H1 (cell line): ENCODE results near the gene EHBP1. TPM values are rescaled to one million over a fixed set of nuclear protein-coding genes. Genes with fewer than 3 reads are reported as not detected.

Experiments used
- BACH1 ChIP-seq: IDR thresholded peaks from 2 replicates; pipeline ENCODE4 v1.6.1; 2012; ENCODE audit warnings: low read length, improper control_type of control experiment
- CEBPB ChIP-seq: IDR thresholded peaks from 2 replicates; pipeline ENCODE4 v1.6.1; 2012; ENCODE audit warnings: low read depth, low read length
- CHD7 ChIP-seq: fragments of 300-600 bp; sonication (generic); IDR thresholded peaks from 2 replicates; pipeline ENCODE4 v1.7.1; 2012; ENCODE audit warnings: low read length, moderate library complexity, mild to moderate bottlenecking, inconsistent platforms; ENCODE audit not compliant: insufficient replicate concordance
- polyA plus RNA-seq, 7 experiments: library from polyadenylated mRNA; depleted of rRNA in 3 of 7; stranded (reverse) in 5 of 7; unstranded in 2 of 7; fragments of >200 nt in 5 of 7; fragments of 200-250 nt in 2 of 7; gene quantifications; 1 replicate in 5 of 7; 2 replicates in 1 of 7; 4 replicates in 1 of 7; pipeline versions ENCODE4 v1.2.1 to v1.2.3, GENCODE V29; 2011 to 2013; ENCODE audit warnings: missing spikeins in 2 of 7, mixed read lengths in 2 of 7
- total RNA-seq: library from RNA; stranded (reverse); fragmentation: NEBNext Ultra II Directional; extraction: Animal tissue kit (Norgen Biotek cat#: 25700); gene quantifications from 2 replicates; pipeline ENCODE4 v1.2.1, GENCODE V29; 2021

The EHBP1 gene
- total and polyA plus RNA-seq, 2 of the 8 experiments (the other 6 are each of a cell fraction or from before 2014, with no cell fraction given) = 12.0 to 64.1 TPM

DNA sequence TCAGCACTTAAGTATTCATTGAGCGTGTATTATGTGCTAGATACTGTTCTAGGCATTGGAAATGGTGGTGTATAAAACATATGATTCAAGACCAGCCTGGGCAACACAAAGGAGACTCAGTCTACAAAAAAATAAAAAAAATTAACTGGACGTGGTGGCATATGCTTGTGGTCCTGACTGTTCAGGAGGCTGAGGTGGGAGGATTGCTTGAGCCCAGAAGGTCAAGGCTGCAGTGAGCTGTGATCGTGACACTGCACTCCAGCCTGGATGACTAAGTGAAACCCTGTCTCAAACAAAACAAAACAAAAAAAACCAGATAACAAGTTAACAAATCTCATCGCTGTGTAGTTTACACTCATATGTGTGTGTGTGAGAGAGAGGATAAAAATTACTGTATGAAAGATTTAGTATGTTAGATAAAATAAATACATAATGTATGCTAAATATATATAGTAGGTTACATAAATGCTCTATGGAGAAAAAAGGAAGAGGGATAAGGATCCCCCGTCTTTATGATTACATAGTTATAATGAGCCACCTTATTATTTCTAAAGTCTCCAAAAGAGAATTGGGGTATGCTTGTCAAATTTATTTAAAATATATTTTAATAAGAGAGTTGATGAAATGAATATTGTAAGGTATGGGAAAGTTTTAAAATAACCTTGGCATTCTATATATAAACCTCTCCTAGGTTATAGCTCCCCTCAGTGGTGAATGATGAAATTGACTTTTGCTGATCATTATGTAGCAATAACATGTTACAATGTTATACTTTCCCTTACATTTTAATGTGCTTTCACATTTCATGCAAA, 69.2 kb downstream of the EHBP1 start (continued):
- TF ChIP-seq CHD7 (peak; percentile 55), BACH1 (peak; percentile 69), CEBPB (peak; percentile 78; the same call in 1 of the 2 replicates)
- TF ChIP-seq, all 59 proteins: peak for 6
